Progenitor cell of endocrine pancreas (in vitro differentiated cells): ENCODE data around the gene TRAPPC10. TPM values are rescaled to one million over a fixed set of nuclear protein-coding genes. Genes with fewer than 3 reads are reported as not detected.

Source experiments
- DNase-seq: peaks from one replicate; pipeline ENCODE4 v3.0.0; 2021; ENCODE audit warnings: low spot score; ENCODE audit not compliant: unreplicated experiment
- H3K27ac Mint-ChIP-seq: 2 replicates; pipeline ENCODE4 v1.8.0; 2021; ENCODE audit warnings: mild to moderate bottlenecking, moderate library complexity, mixed read lengths
- H3K27me3 Mint-ChIP-seq: 2 replicates; pipeline ENCODE4 v1.8.0; 2021; ENCODE audit warnings: mixed read lengths
- H3K36me3 Mint-ChIP-seq: 2 replicates; pipeline ENCODE4 v1.8.0; 2022; ENCODE audit warnings: mixed read lengths; ENCODE audit not compliant: insufficient read depth
- H3K4me1 Mint-ChIP-seq: 2 replicates; pipeline ENCODE4 v1.8.0; 2021; ENCODE audit warnings: low read depth, mixed read lengths
- H3K4me3 Mint-ChIP-seq: 2 replicates; pipeline ENCODE4 v1.8.0; 2021; ENCODE audit warnings: low read depth, mild to moderate bottlenecking, moderate library complexity, mixed read lengths
- H3K9me3 Mint-ChIP-seq: 2 replicates; pipeline ENCODE4 v1.8.0; 2021; ENCODE audit warnings: low read depth, mixed read lengths
- total RNA-seq: library from RNA; stranded (reverse); gene quantifications from 2 replicates; pipeline ENCODE4 v1.2.1, GENCODE V29; 2021
- TF ChIP-seq, protein P1 (sequence below): fragments of 200-600 bp; sonication (generic); IDR thresholded peaks from one replicate; pipeline ENCODE4 v1.5.0; 2021; ENCODE audit warnings: antibody characterized with exemption, mild to moderate bottlenecking; ENCODE audit not compliant: unreplicated experiment

Gene TRAPPC10
- total RNA-seq, 1 donor from 2014 or later: 42.7 TPM

DNA sequence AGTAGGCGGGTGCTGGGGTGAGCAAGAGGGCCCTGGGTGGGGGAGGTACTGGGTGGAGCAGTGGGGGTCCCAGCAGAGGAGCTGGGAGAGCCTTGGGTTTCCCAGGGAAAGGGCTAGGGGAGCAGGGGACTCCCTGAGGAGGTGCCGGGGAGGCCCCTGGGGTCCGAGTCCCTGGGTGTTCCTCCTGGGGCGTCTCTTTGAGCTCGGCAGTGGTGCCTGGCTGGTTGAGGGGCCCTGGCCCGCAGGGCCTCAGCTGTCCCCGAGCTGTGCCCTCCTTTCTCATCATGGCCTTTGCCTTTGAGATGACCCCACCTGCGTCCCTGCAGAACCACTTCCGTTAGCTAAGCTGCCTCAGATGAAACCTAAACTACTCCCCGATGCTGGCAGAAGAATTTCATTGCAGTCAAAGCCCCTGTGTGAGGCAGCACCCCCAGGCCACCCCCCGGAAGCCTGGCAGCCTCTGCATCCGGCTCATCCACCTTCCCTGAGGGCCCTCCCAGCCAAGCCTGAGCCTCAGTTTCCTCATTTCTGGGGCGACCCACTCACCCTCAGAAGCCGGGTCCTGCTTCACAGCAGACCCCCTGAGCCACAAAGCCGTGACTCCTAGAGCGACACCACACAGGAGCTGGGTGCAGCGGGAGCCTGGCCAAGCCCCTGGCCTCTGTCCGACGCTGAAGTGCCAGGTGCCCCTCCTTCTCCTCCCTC lies 43.5 kb upstream of the TRAPPC10 start:
- Mint-ChIP-seq H3K27ac (no peak overlapping the region), H3K9me3 (no peaks in the 10 kb centered on the region), H3K36me3 (peaks cover 5% of the 10 kb centered on the region), H3K4me1 (no peaks in the 10 kb centered on the region), H3K4me3 (no peak overlapping the region), H3K27me3 (no peaks in the 10 kb centered on the region)
- no peak for DNase-seq
- TF ChIP-seq, protein P1, sequence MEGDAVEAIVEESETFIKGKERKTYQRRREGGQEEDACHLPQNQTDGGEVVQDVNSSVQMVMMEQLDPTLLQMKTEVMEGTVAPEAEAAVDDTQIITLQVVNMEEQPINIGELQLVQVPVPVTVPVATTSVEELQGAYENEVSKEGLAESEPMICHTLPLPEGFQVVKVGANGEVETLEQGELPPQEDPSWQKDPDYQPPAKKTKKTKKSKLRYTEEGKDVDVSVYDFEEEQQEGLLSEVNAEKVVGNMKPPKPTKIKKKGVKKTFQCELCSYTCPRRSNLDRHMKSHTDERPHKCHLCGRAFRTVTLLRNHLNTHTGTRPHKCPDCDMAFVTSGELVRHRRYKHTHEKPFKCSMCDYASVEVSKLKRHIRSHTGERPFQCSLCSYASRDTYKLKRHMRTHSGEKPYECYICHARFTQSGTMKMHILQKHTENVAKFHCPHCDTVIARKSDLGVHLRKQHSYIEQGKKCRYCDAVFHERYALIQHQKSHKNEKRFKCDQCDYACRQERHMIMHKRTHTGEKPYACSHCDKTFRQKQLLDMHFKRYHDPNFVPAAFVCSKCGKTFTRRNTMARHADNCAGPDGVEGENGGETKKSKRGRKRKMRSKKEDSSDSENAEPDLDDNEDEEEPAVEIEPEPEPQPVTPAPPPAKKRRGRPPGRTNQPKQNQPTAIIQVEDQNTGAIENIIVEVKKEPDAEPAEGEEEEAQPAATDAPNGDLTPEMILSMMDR: no peak

DNA sequence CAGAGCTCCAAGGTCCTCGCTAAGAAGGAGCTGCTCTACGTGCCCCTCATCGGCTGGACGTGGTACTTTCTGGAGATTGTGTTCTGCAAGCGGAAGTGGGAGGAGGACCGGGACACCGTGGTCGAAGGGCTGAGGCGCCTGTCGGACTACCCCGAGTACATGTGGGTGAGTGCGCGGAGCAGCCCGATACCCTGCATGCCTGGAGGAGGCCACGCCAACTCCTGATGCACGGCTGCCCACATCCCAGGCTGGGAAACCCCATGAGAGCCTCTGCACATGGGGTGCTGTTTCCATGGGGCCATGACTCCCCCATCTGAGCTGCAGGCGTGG lies 43.0 kb upstream of the TRAPPC10 start:
- DNase-seq: no peak
- TF ChIP-seq, protein P1: no peak
- Mint-ChIP-seq H3K36me3 (peaks cover 2% of the 10 kb centered on the region), H3K9me3 (no peaks in the 10 kb centered on the region), H3K4me3 (no peak overlapping the region), H3K27me3 (no peaks in the 10 kb centered on the region), H3K27ac (no peak overlapping the region), H3K4me1 (no peaks in the 10 kb centered on the region)

DNA sequence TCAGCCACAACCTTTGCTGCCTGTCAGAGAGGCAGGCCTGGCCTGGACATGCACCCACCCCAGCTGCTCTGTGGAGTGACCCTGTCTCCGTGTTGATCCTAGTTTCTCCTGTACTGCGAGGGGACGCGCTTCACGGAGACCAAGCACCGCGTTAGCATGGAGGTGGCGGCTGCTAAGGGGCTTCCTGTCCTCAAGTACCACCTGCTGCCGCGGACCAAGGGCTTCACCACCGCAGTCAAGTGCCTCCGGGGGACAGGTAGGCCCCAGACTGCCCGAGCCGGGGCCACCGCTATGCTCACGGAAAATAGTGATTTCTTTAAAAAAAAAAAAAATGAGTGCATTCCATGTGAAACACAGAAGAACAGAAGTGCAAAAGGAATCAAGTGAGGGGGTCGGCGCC lies 41.6 kb upstream of the TRAPPC10 start:
- Mint-ChIP-seq H3K9me3 (no peaks in the 10 kb centered on the region), H3K4me1 (no peaks in the 10 kb centered on the region), H3K4me3 (no peak overlapping the region), H3K36me3 (peaks cover 2% of the 10 kb centered on the region), H3K27ac (no peak overlapping the region), H3K27me3 (no peaks in the 10 kb centered on the region)
- no peak for DNase-seq
- TF ChIP-seq, protein P1: no peak

DNA sequence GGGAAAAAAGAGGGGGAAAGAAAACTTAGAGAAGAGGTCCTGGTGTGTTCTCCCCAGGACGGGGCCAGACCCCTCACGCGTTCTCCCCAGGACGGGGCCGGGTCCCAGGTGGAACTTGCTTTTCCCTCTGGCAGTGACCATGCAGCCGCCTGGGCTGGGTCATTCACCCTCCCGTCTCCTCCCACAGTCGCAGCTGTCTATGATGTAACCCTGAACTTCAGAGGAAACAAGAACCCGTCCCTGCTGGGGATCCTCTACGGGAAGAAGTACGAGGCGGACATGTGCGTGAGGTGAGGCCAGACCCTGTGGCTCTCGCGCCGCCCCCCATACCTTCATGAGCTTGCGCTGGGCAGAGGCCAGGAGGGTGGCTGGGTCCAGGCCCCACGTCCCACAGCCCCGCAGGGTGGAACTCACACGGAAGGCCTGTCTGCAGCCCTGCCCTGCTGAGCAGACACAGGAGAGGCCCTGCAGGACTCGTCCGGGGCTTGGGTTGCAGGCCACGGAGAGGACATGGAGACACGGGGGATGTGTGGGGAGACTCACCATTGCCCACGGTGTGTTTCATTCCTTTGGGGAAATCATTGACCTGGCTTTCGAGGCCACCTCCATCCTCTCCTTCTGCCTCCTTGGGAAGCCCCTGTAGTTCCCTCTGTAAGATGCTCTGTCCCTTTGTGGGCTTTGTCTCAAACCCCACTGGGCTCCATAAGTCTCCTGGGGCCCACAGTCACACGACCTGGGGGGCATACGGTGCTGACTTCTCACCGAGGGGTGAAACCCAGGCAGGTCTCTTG lies 40.7 kb upstream of the TRAPPC10 start:
- TF ChIP-seq, protein P1: no peak
- DNase-seq: no peak
- H3K27me3 Mint-ChIP-seq: no peaks in the 10 kb centered on the region
- peaks cover 2% of the 10 kb centered on the region for H3K36me3 Mint-ChIP-seq
- no peaks in the 10 kb centered on the region for H3K9me3 Mint-ChIP-seq
- no peak overlapping the region for H3K27ac Mint-ChIP-seq
- no peak overlapping the region for H3K4me3 Mint-ChIP-seq
- H3K4me1 Mint-ChIP-seq: no peaks in the 10 kb centered on the region

DNA sequence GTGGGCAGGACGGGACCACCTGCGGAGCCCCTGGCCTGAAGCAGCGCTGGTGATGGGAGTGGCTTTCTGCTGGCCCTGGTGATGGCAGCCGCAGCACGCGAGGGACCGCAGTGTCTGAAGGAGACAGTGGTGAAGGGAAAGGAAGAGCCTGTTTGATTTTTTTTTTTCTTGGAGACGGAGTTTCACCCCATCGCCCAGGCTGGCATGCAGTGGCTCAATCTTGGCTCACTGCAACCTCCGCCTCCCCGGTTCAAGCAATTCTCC lies 40.2 kb upstream of the TRAPPC10 start:
- TF ChIP-seq, protein P1: no peak
- no peak overlapping the region for H3K27ac Mint-ChIP-seq

More for the DNA sequence above, 40.2 kb upstream of the TRAPPC10 start:
- Mint-ChIP-seq H3K4me3 (no peak overlapping the region), H3K4me1 (no peaks in the 10 kb centered on the region), H3K9me3 (no peaks in the 10 kb centered on the region), H3K27me3 (no peaks in the 10 kb centered on the region), H3K36me3 (peaks cover 2% of the 10 kb centered on the region)
- no peak for DNase-seq
